GM23248 (cell line): ENCODE data around the gene ACAA1. TPM values are rescaled to one million over a fixed set of nuclear protein-coding genes. Genes with fewer than 3 reads are reported as not detected.

Experiments
- DNase-seq: peaks from one replicate; pipeline ENCODE4 v3.0.0-alpha.2; 2015
- H2AFZ ChIP-seq: fragments of 200-600 bp; sonication (generic); 2 replicates; pipeline ENCODE4 v1.6.1; 2016; ENCODE audit warnings: antibody characterized with exemption
- H3F3A ChIP-seq: fragments of 200-600 bp; sonication (generic); 2 replicates; pipeline ENCODE4 v1.6.1; 2016; ENCODE audit warnings: mild to moderate bottlenecking, antibody characterized with exemption, mixed run types; ENCODE audit not compliant: insufficient read depth
- H3K27ac ChIP-seq: fragments of 200-600 bp; sonication (generic); 2 replicates; pipeline ENCODE4 v1.5.1; 2016; ENCODE audit warnings: mild to moderate bottlenecking
- H3K27me3 ChIP-seq: fragments of 200-600 bp; sonication (generic); replicated peaks from 2 replicates; pipeline ENCODE4 v1.6.1; 2016; ENCODE audit warnings: mild to moderate bottlenecking; ENCODE audit not compliant: insufficient read depth
- H3K36me3 ChIP-seq: fragments of 200-600 bp; sonication (generic); 2 replicates; pipeline ENCODE4 v1.6.1; 2016; ENCODE audit warnings: low read depth, mild to moderate bottlenecking
- H3K4me1 ChIP-seq: fragments of 200-600 bp; sonication (generic); 2 replicates; pipeline ENCODE4 v1.6.1; 2016; ENCODE audit warnings: mild to moderate bottlenecking; ENCODE audit not compliant: insufficient read depth
- H3K4me2 ChIP-seq: fragments of 200-600 bp; sonication (generic); one replicate; pipeline ENCODE4 v1.6.1; 2016; ENCODE audit warnings: mild to moderate bottlenecking; ENCODE audit not compliant: unreplicated experiment
- H3K4me3 ChIP-seq: fragments of 200-600 bp; sonication (generic); 2 replicates; pipeline ENCODE4 v1.5.1; 2016; ENCODE audit warnings: mild to moderate bottlenecking
- H3K79me2 ChIP-seq: fragments of 200-600 bp; sonication (generic); 2 replicates; pipeline ENCODE4 v1.6.1; 2016; ENCODE audit warnings: mild to moderate bottlenecking; ENCODE audit not compliant: insufficient read depth
- H3K9ac ChIP-seq: fragments of 200-600 bp; sonication (generic); 2 replicates; pipeline ENCODE4 v1.6.1; 2016; ENCODE audit warnings: mild to moderate bottlenecking
- H3K9me2 ChIP-seq: fragments of 200-600 bp; sonication (generic); 2 replicates; pipeline ENCODE4 v1.6.1; 2016; ENCODE audit warnings: mixed run types, mild to moderate bottlenecking, moderate library complexity; ENCODE audit not compliant: insufficient read depth
- H3K9me3 ChIP-seq: fragments of 200-600 bp; sonication (generic); one replicate; pipeline ENCODE4 v1.6.1; 2017; ENCODE audit warnings: low read depth
- H4K20me1 ChIP-seq: fragments of 200-600 bp; sonication (generic); 2 replicates; pipeline ENCODE4 v1.6.0; 2016; ENCODE audit not compliant: insufficient read depth
- EZH2 ChIP-seq: fragments of 200-600 bp; sonication (generic); IDR thresholded peaks from 2 replicates; pipeline ENCODE4 v1.6.1; 2018; ENCODE audit warnings: antibody characterized with exemption, mild to moderate bottlenecking; ENCODE audit not compliant: insufficient read depth, poor library complexity, severe bottlenecking
- EZH2phosphoT487 ChIP-seq: fragments of 200-600 bp; sonication (generic); IDR thresholded peaks from 2 replicates; pipeline ENCODE4 v1.6.1; 2018; ENCODE audit warnings: antibody characterized with exemption, moderate library complexity, mild to moderate bottlenecking, low read depth; ENCODE audit not compliant: insufficient read depth
- WGBS, 2 experiments: methylation state at CpG; one replicate each; pipeline ENCODE4 v1.1.6; 2015 to 2017; ENCODE audit warnings: low lambda C conversion rate in 2 of 2, low coverage in 1 of 2; ENCODE audit errors: missing lambda C conversion rate in 2 of 2; 5-methylcytosine and 5-hydroxymethylcytosine counted together
- in situ Hi-C: fragments of 300-500 bp; cut with MboI; formaldehyde crosslinking; loops from 2 replicates; pipeline ENCODE4 v1.15.0; 2020
- polyA plus RNA-seq: library from polyadenylated mRNA; unstranded; fragments of >200 nt; fragmentation: Nextera tagmentation; extraction: Ambion mirVana; gene quantifications from 2 replicates; pipeline ENCODE4 v1.2.1, GENCODE V29; 2016
- total RNA-seq: library from RNA; depleted of rRNA; stranded (reverse); fragments of >200 nt; shearing (Covaris generic); gene quantifications from 2 replicates; pipeline ENCODE4 v1.2.3, GENCODE V29; 2014

ACAA1 gene
- total and polyA plus RNA-seq, 2 experiments from 2014 or later = 32.9 to 50.5 TPM

GRCh38 chr3:38107911-38108648 is 28.8 kb downstream of the ACAA1 start:
- in situ Hi-C loops = loop anchor here (25.0 kb wide), 1 partner anchor 379 kb away; the partner anchor contains the start of gene EXOG

GRCh38 chr3:38105525-38105924 is 31.4 kb downstream of the ACAA1 start:
- WGBS, 2 experiments = 30 to 52% methylated on average over 1 of the region's 1 CpG
- H3K4me3 ChIP-seq = no peak overlapping the region
- H3F3A ChIP-seq = no peaks in the 10 kb centered on the region
- DNase-seq = no peak
- H3K27me3 ChIP-seq = peaks cover 11% of the 10 kb centered on the region
- TF ChIP-seq EZH2phosphoT487 (no peak), EZH2 (no peak)
- no peaks in the 10 kb centered on the region for H3K9me2 ChIP-seq
- H3K4me2 ChIP-seq = no peak overlapping the region
- H3K9me3 ChIP-seq = no peaks in the 10 kb centered on the region
- H3K36me3 ChIP-seq = no peaks in the 10 kb centered on the region
- H4K20me1 ChIP-seq = no peaks in the 10 kb centered on the region
- H3K4me1 ChIP-seq = no peaks in the 10 kb centered on the region
- H3K27ac ChIP-seq = no peak overlapping the region
- no peak overlapping the region for H3K9ac ChIP-seq
- in situ Hi-C loops = loop anchor here (25.0 kb wide), 1 partner anchor 382 kb away; the partner anchor contains the start of gene EXOG
- no peaks in the 10 kb centered on the region for H3K79me2 ChIP-seq
- H2AFZ ChIP-seq = no peak overlapping the region

More at GRCh38 chr3:38107911-38108648, 28.8 kb downstream of the ACAA1 start:
- Histone ChIP-seq H2AFZ (no peak overlapping the region), H3K79me2 (no peaks in the 10 kb centered on the region), H3K9me2 (no peaks in the 10 kb centered on the region), H3K9ac (no peak overlapping the region), H3K36me3 (no peaks in the 10 kb centered on the region), H3K4me2 (no peak overlapping the region), H3K27me3 (0 out of 2 replicates have a peak, but pooled peaks cover 5% of the 10 kb centered on the region), H3K4me3 (no peak overlapping the region), H3K4me1 (no peaks in the 10 kb centered on the region), H4K20me1 (no peaks in the 10 kb centered on the region), H3K27ac (no peak overlapping the region), H3K9me3 (no peaks in the 10 kb centered on the region), H3F3A (no peaks in the 10 kb centered on the region)
- TF ChIP-seq EZH2phosphoT487 (no peak), EZH2 (no peak)
- no peak for DNase-seq
- WGBS, 2 experiments = 70 to 71% methylated on average over 7 of the region's 7 CpGs

GRCh38 chr3:38102444-38102814 is 34.5 kb downstream of the ACAA1 start:
- H3K4me3 ChIP-seq = no peak overlapping the region
- no peaks in the 10 kb centered on the region for H3K4me1 ChIP-seq
- H3K79me2 ChIP-seq = no peaks in the 10 kb centered on the region
- in situ Hi-C loops = loop anchor here (25.0 kb wide), 1 partner anchor 385 kb away; the partner anchor contains the start of gene EXOG
- no peaks in the 10 kb centered on the region for H3K36me3 ChIP-seq
- H4K20me1 ChIP-seq = no peaks in the 10 kb centered on the region
- no peak for DNase-seq
- no peaks in the 10 kb centered on the region for H3F3A ChIP-seq
- H3K4me2 ChIP-seq = no peak overlapping the region
- H3K9me3 ChIP-seq = no peaks in the 10 kb centered on the region
- no peak for TF ChIP-seq EZH2phosphoT487
- no peak for TF ChIP-seq EZH2
- H2AFZ ChIP-seq = no peak overlapping the region
- no peak overlapping the region for H3K27ac ChIP-seq
- H3K9me2 ChIP-seq = no peaks in the 10 kb centered on the region
- peaks cover 17% of the 10 kb centered on the region for H3K27me3 ChIP-seq
- H3K9ac ChIP-seq = no peak overlapping the region
- 21 to 46% methylated on average over 1 of the region's 1 CpG for WGBS, 2 experiments

GRCh38 chr3:38101811-38102443 is 35.0 kb downstream of the ACAA1 start:
- Histone ChIP-seq H3K9me3 (no peaks in the 10 kb centered on the region), H3K4me3 (no peak overlapping the region), H3K9me2 (no peaks in the 10 kb centered on the region), H4K20me1 (no peaks in the 10 kb centered on the region), H2AFZ (no peak overlapping the region), H3K4me2 (no peak overlapping the region), H3F3A (no peaks in the 10 kb centered on the region), H3K79me2 (no peaks in the 10 kb centered on the region), H3K4me1 (no peaks in the 10 kb centered on the region), H3K27me3 (peaks cover 17% of the 10 kb centered on the region), H3K9ac (no peak overlapping the region), H3K36me3 (no peaks in the 10 kb centered on the region), H3K27ac (no peak overlapping the region)
- whole genome bisulfite sequencing, 2 experiments = 72 to 84% methylated on average over 6 of the region's 6 CpGs
- TF ChIP-seq EZH2phosphoT487 (no peak), EZH2 (no peak)
- in situ Hi-C loops = loop anchor here (25.0 kb wide), 1 partner anchor 385 kb away; the partner anchor contains the start of gene EXOG
- no peak for DNase-seq
